ENCODE results near the gene PRMT7.

DNA sequence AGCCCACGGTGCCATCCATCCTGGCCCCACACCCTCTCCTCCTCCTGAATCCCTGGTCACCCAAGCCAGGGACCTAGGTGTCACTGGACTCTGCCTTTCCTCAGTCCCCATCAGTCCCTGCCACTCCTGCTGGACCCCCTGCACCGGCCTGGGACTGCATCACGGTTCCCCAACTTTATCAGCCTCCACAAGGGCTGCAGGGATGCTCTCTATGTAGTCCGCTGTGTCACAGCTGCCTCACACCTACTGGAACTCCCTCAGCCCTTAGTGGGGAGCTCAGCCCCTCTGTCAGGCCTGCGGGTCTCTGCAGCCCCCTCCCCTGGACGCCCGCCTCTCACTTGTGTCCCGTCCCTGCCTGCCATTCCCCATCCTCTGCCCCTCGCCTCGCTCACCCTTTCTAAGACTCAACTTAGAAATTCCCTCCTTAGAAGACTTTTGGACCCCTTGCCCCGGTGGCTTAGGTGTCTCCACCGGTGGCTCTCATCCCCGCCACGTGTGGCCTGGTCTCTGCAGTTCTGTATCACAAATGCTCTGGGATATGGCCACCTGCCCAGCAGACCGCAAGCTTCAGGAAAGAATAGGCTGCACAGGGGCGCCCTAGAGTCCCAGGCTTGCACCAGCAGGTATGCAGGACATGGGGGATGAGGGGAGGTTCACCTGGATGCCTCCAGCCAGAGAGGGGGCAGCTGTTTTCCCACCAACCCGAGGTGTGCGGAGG lies 62.9 kb downstream of the PRMT7 start:
- TF ChIP-seq, protein P1, sequence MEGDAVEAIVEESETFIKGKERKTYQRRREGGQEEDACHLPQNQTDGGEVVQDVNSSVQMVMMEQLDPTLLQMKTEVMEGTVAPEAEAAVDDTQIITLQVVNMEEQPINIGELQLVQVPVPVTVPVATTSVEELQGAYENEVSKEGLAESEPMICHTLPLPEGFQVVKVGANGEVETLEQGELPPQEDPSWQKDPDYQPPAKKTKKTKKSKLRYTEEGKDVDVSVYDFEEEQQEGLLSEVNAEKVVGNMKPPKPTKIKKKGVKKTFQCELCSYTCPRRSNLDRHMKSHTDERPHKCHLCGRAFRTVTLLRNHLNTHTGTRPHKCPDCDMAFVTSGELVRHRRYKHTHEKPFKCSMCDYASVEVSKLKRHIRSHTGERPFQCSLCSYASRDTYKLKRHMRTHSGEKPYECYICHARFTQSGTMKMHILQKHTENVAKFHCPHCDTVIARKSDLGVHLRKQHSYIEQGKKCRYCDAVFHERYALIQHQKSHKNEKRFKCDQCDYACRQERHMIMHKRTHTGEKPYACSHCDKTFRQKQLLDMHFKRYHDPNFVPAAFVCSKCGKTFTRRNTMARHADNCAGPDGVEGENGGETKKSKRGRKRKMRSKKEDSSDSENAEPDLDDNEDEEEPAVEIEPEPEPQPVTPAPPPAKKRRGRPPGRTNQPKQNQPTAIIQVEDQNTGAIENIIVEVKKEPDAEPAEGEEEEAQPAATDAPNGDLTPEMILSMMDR (conservative IDR thresholded peaks at IDR 0.05) = no peak
- TF ChIP-seq ZFX (IDR thresholded peaks at IDR 0.05) = no peak
